Bronchial epithelial cell (primary cell): ENCODE results near the gene ZBED3. TPM values are rescaled to one million over a fixed set of nuclear protein-coding genes. Genes with fewer than 3 reads are reported as not detected.

ENCODE experiments used
- total RNA-seq: library from RNA; depleted of rRNA; stranded (reverse); fragments of >200 nt; gene quantifications from 2 replicates; pipeline ENCODE4 v1.2.1, GENCODE V29; 2014

The ZBED3 gene
- total RNA-seq, 1 donor from 2014 or later, result 0.53 TPM

Other genes starting within 250 kb of the ZBED3 start
- not detected in 2 replicates for gene S100Z, start 237.3 kb downstream of the ZBED3 start, total RNA-seq
- gene CRHBP, start 134.2 kb downstream of the ZBED3 start, total RNA-seq, result not detected in 2 replicates
- gene AGGF1, start 56.9 kb downstream of the ZBED3 start, total RNA-seq, result 16.1 and 22.3 TPM in 2 replicates
- under 0.01 TPM in 1 of 2 replicates, not detected in the other for gene PDE8B, start 123.4 kb upstream of the ZBED3 start, total RNA-seq